ENCODE results near the gene PTPRM.

Gene PTPRM

DNA sequence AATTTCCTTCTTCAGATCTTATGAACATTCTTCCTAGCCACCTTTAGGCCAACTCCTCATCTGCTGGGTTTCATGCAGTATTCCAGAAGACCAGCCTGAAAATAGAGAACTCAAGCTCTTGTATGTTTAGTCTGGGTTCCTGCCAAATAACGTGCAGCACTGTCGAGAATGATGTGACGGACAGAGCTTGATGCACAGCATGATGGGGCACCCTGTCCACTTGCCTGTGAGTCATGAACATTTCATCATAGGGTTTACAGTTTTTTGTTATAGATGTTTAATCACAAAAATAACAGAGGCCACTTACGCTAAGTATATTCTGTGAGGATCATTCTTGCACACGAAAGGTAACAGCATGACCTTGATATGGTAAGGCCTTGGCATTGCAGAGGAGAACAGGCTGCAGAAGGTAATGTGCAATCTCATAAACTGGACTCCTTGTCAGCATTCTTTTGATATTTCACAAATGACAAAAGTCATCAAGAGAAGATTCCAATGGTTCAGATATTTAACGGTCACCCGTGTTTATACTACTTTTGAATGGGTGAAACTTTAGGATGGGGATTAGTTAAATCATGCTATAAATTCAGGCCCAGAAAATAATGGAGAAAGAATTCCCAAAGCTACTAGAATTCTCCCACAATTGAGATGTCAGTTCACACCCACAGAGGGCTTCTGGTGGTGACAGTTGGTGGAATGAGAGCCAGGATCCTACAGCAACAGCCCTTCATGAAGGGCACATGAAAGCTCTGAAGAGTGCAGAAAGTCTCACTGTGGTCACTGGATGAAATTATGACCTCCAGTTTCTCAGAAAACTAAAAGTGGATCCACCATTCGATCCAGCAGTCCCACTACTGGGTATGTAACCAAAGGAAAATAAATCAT lies 646.0 kb downstream of the PTPRM start:
- TF ChIP-seq CTCF (conservative IDR thresholded peaks at IDR 0.05; ENCODE audit: low read depth), result no peak
- no peak overlapping the region for H3K27ac ChIP-seq
- ChIA-PET CTCF (no interaction called here), POLR2A (ENCODE audit: low non-redundant PET) (no interaction called here)
- peak; percentile 27 for DNase-seq (ENCODE audit: low spot score)

DNA sequence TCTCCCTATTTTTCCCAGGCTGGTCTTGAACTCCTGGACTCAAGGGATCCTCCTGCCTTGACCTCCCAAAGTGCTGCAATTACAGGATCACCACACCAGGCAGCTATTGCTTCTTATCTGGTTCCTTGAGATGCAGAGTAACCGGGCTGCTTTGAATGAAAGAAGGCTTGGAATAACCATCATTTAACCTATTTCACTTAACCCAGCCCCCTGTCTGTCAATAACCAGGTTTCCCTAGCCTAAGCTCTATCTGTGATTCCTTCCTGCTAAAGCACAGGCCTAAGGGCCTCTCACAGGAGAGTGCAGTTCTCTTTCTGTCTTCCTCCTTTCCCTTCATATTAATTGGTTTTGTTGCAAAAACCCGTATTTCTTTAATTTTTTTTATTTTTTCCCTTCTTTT lies 648.6 kb downstream of the PTPRM start:
- no peak for TF ChIP-seq CTCF (conservative IDR thresholded peaks at IDR 0.05; ENCODE audit: low read depth)
- no peak for DNase-seq (ENCODE audit: low spot score)
- ChIA-PET POLR2A (ENCODE audit: low non-redundant PET) (no interaction called here), CTCF (no interaction called here)
- no peak overlapping the region for H3K27ac ChIP-seq

DNA sequence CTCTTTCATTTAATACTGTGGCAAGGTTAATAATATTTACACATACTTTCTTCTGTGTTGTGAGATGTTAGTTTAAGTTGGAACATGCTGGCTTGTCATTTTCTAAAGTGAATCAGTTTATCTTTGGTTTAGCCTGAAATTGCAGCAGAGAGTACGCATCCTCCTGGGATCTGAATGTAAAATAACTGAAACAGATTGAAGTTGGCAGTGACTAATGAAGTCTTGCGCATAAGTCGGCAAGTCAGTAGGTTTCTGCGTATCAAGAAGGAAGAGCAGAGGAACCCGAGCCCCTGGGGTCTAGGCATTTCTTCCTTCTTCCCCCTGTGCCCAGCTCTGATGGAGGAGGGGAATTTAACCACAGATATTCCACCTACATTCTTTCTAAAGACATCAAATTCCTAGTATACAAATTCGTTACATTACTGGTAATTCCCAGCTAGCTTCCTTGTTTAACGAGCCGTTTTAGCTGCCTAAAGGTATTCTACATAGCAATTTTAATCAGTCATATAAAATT lies 650.0 kb downstream of the PTPRM start:
- ChIA-PET CTCF (interaction anchor here (0.7 kb wide), 1 partner anchor 460 kb away, joined by 3 read pairs; no protein-coding TSS in a partner anchor), POLR2A (ENCODE audit: low non-redundant PET) (no interaction called here)
- no peak for DNase-seq (ENCODE audit: low spot score)
- no peak overlapping the region for H3K27ac ChIP-seq
- no peak for TF ChIP-seq CTCF (conservative IDR thresholded peaks at IDR 0.05; ENCODE audit: low read depth)

GRCh38 chr18:8218197-8218596 lies 651.1 kb downstream of the PTPRM start:
- ChIA-PET CTCF (no interaction called here), POLR2A (ENCODE audit: low non-redundant PET) (no interaction called here)
- DNase-seq (ENCODE audit: low spot score), result no peak
- H3K27ac ChIP-seq, result no peak overlapping the region
- no peak for TF ChIP-seq CTCF (conservative IDR thresholded peaks at IDR 0.05; ENCODE audit: low read depth)

- POLR2A ChIA-PET (ENCODE audit: low non-redundant PET), result no interaction called here
- TF ChIP-seq CTCF (conservative IDR thresholded peaks at IDR 0.05; ENCODE audit: low read depth), result no peak
- DNase-seq (ENCODE audit: low spot score), result no peak
- H3K27ac ChIP-seq, result no peak overlapping the region
- CTCF ChIA-PET, result interaction anchor here (0.6 kb wide), 1 partner anchor 321 kb away, joined by 5 read pairs; no protein-coding TSS in a partner anchor
Observed at GRCh38 chr18:8221452-8221851, 654.3 kb downstream of the PTPRM start.

GRCh38 chr18:8224576-8224975 lies 657.5 kb downstream of the PTPRM start:
- ChIA-PET CTCF (no interaction called here), POLR2A (ENCODE audit: low non-redundant PET) (no interaction called here)
- no peak for DNase-seq (ENCODE audit: low spot score)
- H3K27ac ChIP-seq, result no peak overlapping the region
- no peak for TF ChIP-seq CTCF (conservative IDR thresholded peaks at IDR 0.05; ENCODE audit: low read depth)

Measured in RWPE1 (cell line).